ENCODE results near the gene DIDO1. TPM values are rescaled to one million over a fixed set of nuclear protein-coding genes. Genes with fewer than 3 reads are reported as not detected.

Gene DIDO1
- total RNA-seq, 2 donors from 2014 or later: 53.5 to 68.3 TPM

GRCh38 chr20:62906647-62907375 is 19.5 kb downstream of the DIDO1 start:
- no peaks in the 10 kb centered on the region for H3K27me3 ChIP-seq (ENCODE audit: control insufficient read depth, insufficient read depth, low read length, poor library complexity, severe bottlenecking)
- Mint-ChIP-seq H3K4me1 (peaks cover 3% of the 10 kb centered on the region), H3K36me3 (ENCODE audit: low read depth) (peaks cover 91% of the 10 kb centered on the region), H3K4me3 (no peak overlapping the region), H3K27me3 (ENCODE audit: insufficient read depth) (no peaks in the 10 kb centered on the region), H3K27ac (no peak overlapping the region), H3K9me3 (no peaks in the 10 kb centered on the region)
- H3K27ac ChIP-seq (ENCODE audit: low read depth, low read length): no peak overlapping the region
- DNase-seq: no peak
- peaks cover 99% of the 10 kb centered on the region for H3K36me3 ChIP-seq (ENCODE audit: control insufficient read depth, insufficient read depth, low read length)
- TF ChIP-seq, protein P1, sequence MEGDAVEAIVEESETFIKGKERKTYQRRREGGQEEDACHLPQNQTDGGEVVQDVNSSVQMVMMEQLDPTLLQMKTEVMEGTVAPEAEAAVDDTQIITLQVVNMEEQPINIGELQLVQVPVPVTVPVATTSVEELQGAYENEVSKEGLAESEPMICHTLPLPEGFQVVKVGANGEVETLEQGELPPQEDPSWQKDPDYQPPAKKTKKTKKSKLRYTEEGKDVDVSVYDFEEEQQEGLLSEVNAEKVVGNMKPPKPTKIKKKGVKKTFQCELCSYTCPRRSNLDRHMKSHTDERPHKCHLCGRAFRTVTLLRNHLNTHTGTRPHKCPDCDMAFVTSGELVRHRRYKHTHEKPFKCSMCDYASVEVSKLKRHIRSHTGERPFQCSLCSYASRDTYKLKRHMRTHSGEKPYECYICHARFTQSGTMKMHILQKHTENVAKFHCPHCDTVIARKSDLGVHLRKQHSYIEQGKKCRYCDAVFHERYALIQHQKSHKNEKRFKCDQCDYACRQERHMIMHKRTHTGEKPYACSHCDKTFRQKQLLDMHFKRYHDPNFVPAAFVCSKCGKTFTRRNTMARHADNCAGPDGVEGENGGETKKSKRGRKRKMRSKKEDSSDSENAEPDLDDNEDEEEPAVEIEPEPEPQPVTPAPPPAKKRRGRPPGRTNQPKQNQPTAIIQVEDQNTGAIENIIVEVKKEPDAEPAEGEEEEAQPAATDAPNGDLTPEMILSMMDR (conservative IDR thresholded peaks at IDR 0.05): no peak
- no peaks in the 10 kb centered on the region for H3K9me3 ChIP-seq (ENCODE audit: control insufficient read depth, low read length)
- no peak overlapping the region for H3K9ac ChIP-seq (ENCODE audit: extremely low read depth, low read length, poor library complexity, severe bottlenecking)
- WGBS, 2 experiments (ENCODE audit: insufficient coverage in 1 of 2, insufficient read length in 1 of 2): 95 to 98% methylated on average over 26 to 31 of the region's 31 CpGs
- no peaks in the 10 kb centered on the region for H3K4me1 ChIP-seq (ENCODE audit: control insufficient read depth, insufficient read depth, low read length)
- no peak overlapping the region for H3K4me3 ChIP-seq (ENCODE audit: low read length)

GRCh38 chr20:62906209-62906608 is 20.1 kb downstream of the DIDO1 start:
- Histone ChIP-seq H3K27ac (ENCODE audit: low read depth, low read length) (no peak overlapping the region), H3K9me3 (ENCODE audit: control insufficient read depth, low read length) (no peaks in the 10 kb centered on the region), H3K9ac (ENCODE audit: extremely low read depth, low read length, poor library complexity, severe bottlenecking) (no peak overlapping the region), H3K4me3 (ENCODE audit: low read length) (no peak overlapping the region), H3K36me3 (ENCODE audit: control insufficient read depth, insufficient read depth, low read length) (peaks cover 99% of the 10 kb centered on the region), H3K4me1 (ENCODE audit: control insufficient read depth, insufficient read depth, low read length) (no peaks in the 10 kb centered on the region), H3K27me3 (ENCODE audit: control insufficient read depth, insufficient read depth, low read length, poor library complexity, severe bottlenecking) (no peaks in the 10 kb centered on the region)
- Mint-ChIP-seq H3K27ac (no peak overlapping the region), H3K36me3 (ENCODE audit: low read depth) (peaks cover 89% of the 10 kb centered on the region), H3K9me3 (no peaks in the 10 kb centered on the region), H3K4me3 (no peak overlapping the region), H3K27me3 (ENCODE audit: insufficient read depth) (no peaks in the 10 kb centered on the region), H3K4me1 (peaks cover 5% of the 10 kb centered on the region)
- TF ChIP-seq, protein P1 (conservative IDR thresholded peaks at IDR 0.05): no peak
- no peak for DNase-seq
- 97 to 98% methylated on average over 12 to 16 of the region's 16 CpGs for WGBS, 2 experiments (ENCODE audit: insufficient coverage in 1 of 2, insufficient read length in 1 of 2)

DNA sequence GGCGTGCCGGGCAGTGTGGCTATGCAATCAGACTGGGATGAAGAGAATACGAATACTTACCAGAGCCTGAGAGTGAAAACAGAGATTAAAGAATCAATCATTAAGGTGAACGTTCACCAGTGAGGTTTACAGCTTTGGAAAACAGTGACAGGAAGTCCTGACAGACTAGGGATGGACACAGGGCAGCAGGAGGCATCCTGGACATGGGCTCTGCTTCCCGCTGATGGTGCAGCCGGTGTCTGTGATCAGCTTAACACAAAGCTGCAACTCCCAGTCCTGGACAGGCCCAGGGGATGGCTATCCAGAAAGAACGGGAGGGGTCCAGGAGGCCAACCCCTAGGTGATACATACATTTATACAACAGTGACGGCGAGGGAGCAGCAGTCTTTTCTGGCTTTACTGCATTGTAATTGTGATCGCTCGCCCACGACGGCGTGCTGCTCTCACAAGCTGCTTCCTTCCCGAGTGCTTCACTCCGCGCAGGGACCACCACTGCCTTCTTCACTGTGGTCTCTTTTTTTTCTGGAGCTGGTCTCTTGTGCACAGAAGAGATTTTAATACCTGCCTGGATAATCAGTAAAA is 20.7 kb downstream of the DIDO1 start:
- peak overlapping the region; percentile 44 for H3K27ac Mint-ChIP-seq
- TF ChIP-seq, protein P1 (conservative IDR thresholded peaks at IDR 0.05): no peak
- H3K9me3 ChIP-seq (ENCODE audit: control insufficient read depth, low read length): no peaks in the 10 kb centered on the region
- no peak overlapping the region for H3K27ac ChIP-seq (ENCODE audit: low read depth, low read length)
- peaks cover 11% of the 10 kb centered on the region for H3K4me1 Mint-ChIP-seq
- H3K9ac ChIP-seq (ENCODE audit: extremely low read depth, low read length, poor library complexity, severe bottlenecking): no peak overlapping the region
- H3K4me1 ChIP-seq (ENCODE audit: control insufficient read depth, insufficient read depth, low read length): peaks cover 2% of the 10 kb centered on the region
- H3K4me3 ChIP-seq (ENCODE audit: low read length): no peak overlapping the region
- no peaks in the 10 kb centered on the region for H3K9me3 Mint-ChIP-seq
- no peak for DNase-seq
- H3K27me3 Mint-ChIP-seq (ENCODE audit: insufficient read depth): no peaks in the 10 kb centered on the region
- H3K27me3 ChIP-seq (ENCODE audit: control insufficient read depth, insufficient read depth, low read length, poor library complexity, severe bottlenecking): no peaks in the 10 kb centered on the region
- peaks cover 84% of the 10 kb centered on the region for H3K36me3 Mint-ChIP-seq (ENCODE audit: low read depth)
- H3K36me3 ChIP-seq (ENCODE audit: control insufficient read depth, insufficient read depth, low read length): peaks cover 96% of the 10 kb centered on the region
- H3K4me3 Mint-ChIP-seq: no peak overlapping the region
- WGBS, 2 experiments (ENCODE audit: insufficient coverage in 1 of 2, insufficient read length in 1 of 2): 94 to 95% methylated on average over 17 of the region's 17 CpGs
